Fibroblast of lung (primary cell): ENCODE results near the gene NAA10. TPM values are rescaled to one million over a fixed set of nuclear protein-coding genes. Genes with fewer than 3 reads are reported as not detected.

ENCODE experiments used
- DNase-seq, 2 donors: peaks; one replicate each; pipeline versions ENCODE4 v3.0.0 to v3.0.0-alpha.2; 2010; ENCODE audit warnings: low read depth in 2 of 2
- H2AFZ ChIP-seq: 2 replicates; pipeline ENCODE4 v1.5.1; 2012; ENCODE audit warnings: low read length, control low read depth, inconsistent platforms
- H3K27ac ChIP-seq: 2 replicates; pipeline ENCODE4 v1.5.1; 2011; ENCODE audit warnings: low read length, control low read depth; ENCODE audit not compliant: insufficient read depth
- H3K27me3 ChIP-seq: 2 replicates; pipeline ENCODE4 v1.5.1; 2011; ENCODE audit warnings: mild to moderate bottlenecking, low read length; ENCODE audit not compliant: control insufficient read depth, insufficient read depth
- H3K36me3 ChIP-seq: 2 replicates; pipeline ENCODE4 v1.5.1; 2011; ENCODE audit warnings: low read length; ENCODE audit not compliant: control insufficient read depth, insufficient read depth
- H3K4me1 ChIP-seq: 2 replicates; pipeline ENCODE4 v1.5.1; 2011; ENCODE audit warnings: low read length; ENCODE audit not compliant: control insufficient read depth, insufficient read depth; ENCODE audit errors: extremely low read depth
- H3K4me2 ChIP-seq: 2 replicates; pipeline ENCODE4 v1.5.1; 2011; ENCODE audit warnings: low read length, control low read depth; ENCODE audit not compliant: insufficient read depth; ENCODE audit errors: extremely low read depth
- H3K4me3 ChIP-seq, 4 experiments: fragments of 200-600 bp in 1 of 4; sonication (generic) in 1 of 4; replicated peaks in 1 of 4; 2 replicates each; pipeline ENCODE4 v1.5.1; 2011 to 2016; ENCODE audit warnings: low read length in 4 of 4, low read depth in 3 of 4, mild to moderate bottlenecking in 3 of 4, control low read depth in 2 of 4, inconsistent platforms in 1 of 4, mixed read lengths in 1 of 4; ENCODE audit not compliant: insufficient read depth in 1 of 4; ENCODE audit errors: control extremely low read depth in 1 of 4
- H3K79me2 ChIP-seq: 2 replicates; pipeline ENCODE4 v1.5.1; 2012; ENCODE audit warnings: mild to moderate bottlenecking, low read length, inconsistent platforms; ENCODE audit not compliant: control insufficient read depth, insufficient read depth
- H3K9ac ChIP-seq: 2 replicates; pipeline ENCODE4 v1.5.1; 2011; ENCODE audit warnings: mild to moderate bottlenecking, low read length, control low read depth; ENCODE audit not compliant: insufficient read depth
- H3K9me3 ChIP-seq: 2 replicates; pipeline ENCODE4 v1.5.1; 2012; ENCODE audit warnings: low read depth, low read length; ENCODE audit not compliant: control insufficient read depth, insufficient read depth
- H4K20me1 ChIP-seq: 2 replicates; pipeline ENCODE4 v1.5.1; 2011; ENCODE audit warnings: low read length; ENCODE audit not compliant: control insufficient read depth, insufficient read depth; ENCODE audit errors: extremely low read depth
- CTCF ChIP-seq, 2 donors: IDR thresholded peaks in 1 of 2; conservative IDR thresholded peaks in 1 of 2; 1 replicate in 1 of 2; 2 replicates in 1 of 2; pipeline ENCODE4 v1.5.1; 2011 to 2012; ENCODE audit warnings: low read length in 2 of 2, control low read depth in 1 of 2, inconsistent platforms in 1 of 2, low read depth in 1 of 2, mild to moderate bottlenecking in 1 of 2
- EZH2 ChIP-seq: IDR thresholded peaks from 2 replicates; pipeline ENCODE4 v1.5.1; 2012; ENCODE audit warnings: low read length, control low read depth, mild to moderate bottlenecking; ENCODE audit errors: missing control alignments
- polyA plus RNA-seq, 2 donors: library from polyadenylated mRNA; depleted of rRNA in 1 of 2; stranded (reverse) in 1 of 2; unstranded in 1 of 2; fragments of >200 nt; gene quantifications; 2 replicates each; pipeline ENCODE4 v1.2.1, GENCODE V29; 2011 to 2012; ENCODE audit warnings: missing spikeins in 1 of 2
- total RNA-seq: library from RNA; depleted of rRNA; stranded (reverse); fragments of >200 nt; gene quantifications from 2 replicates; pipeline ENCODE4 v1.2.1, GENCODE V29; 2014

Gene NAA10
- total and polyA plus RNA-seq, 2 donors (not counting 1 experiment from before 2014, with no cell fraction given) = 37.0 to 66.2 TPM

GRCh38 chrX:153913211-153913610 lies 21.6 kb downstream of the NAA10 start:
- H3K27me3 ChIP-seq = no peaks in the 10 kb centered on the region
- DNase-seq = no peak

GRCh38 chrX:153911798-153912197 lies 23.0 kb downstream of the NAA10 start:
- Histone ChIP-seq H3K9me3 (no peaks in the 10 kb centered on the region), H3K27me3 (no peaks in the 10 kb centered on the region), H3K9ac (no peak overlapping the region), H2AFZ (no peak overlapping the region), H3K4me1 (no peaks in the 10 kb centered on the region), H4K20me1 (no peaks in the 10 kb centered on the region), H3K4me3 (no peak overlapping the region), H3K36me3 (no peaks in the 10 kb centered on the region), H3K79me2 (no peaks in the 10 kb centered on the region), H3K4me2 (no peak overlapping the region), H3K27ac (no peak overlapping the region)
- DNase-seq = no peak
- no peak for TF ChIP-seq CTCF (conservative IDR thresholded peaks at IDR 0.05 in 1 of 2, IDR thresholded peaks at IDR 0.05 in 1 of 2; ENCODE audit: low read depth in 1 of 2, low read length in 2 of 2)
- no peak for TF ChIP-seq EZH2

More at GRCh38 chrX:153913211-153913610, 21.6 kb downstream of the NAA10 start:
- no peak for TF ChIP-seq CTCF (conservative IDR thresholded peaks at IDR 0.05 in 1 of 2, IDR thresholded peaks at IDR 0.05 in 1 of 2; ENCODE audit: low read depth in 1 of 2, low read length in 2 of 2)
- TF ChIP-seq EZH2 = no peak
- no peaks in the 10 kb centered on the region for H3K4me1 ChIP-seq
- H4K20me1 ChIP-seq = no peaks in the 10 kb centered on the region
- no peaks in the 10 kb centered on the region for H3K36me3 ChIP-seq
- no peaks in the 10 kb centered on the region for H3K79me2 ChIP-seq
- no peak overlapping the region for H3K4me3 ChIP-seq
- no peaks in the 10 kb centered on the region for H3K9me3 ChIP-seq
- no peak overlapping the region for H2AFZ ChIP-seq
- H3K9ac ChIP-seq = no peak overlapping the region
- no peak overlapping the region for H3K4me2 ChIP-seq
- no peak overlapping the region for H3K27ac ChIP-seq

GRCh38 chrX:153910446-153910845 lies 24.4 kb downstream of the NAA10 start:
- no peak overlapping the region for H3K4me2 ChIP-seq
- no peaks in the 10 kb centered on the region for H3K27me3 ChIP-seq
- H3K9me3 ChIP-seq = no peaks in the 10 kb centered on the region
- no peak overlapping the region for H3K9ac ChIP-seq
- TF ChIP-seq CTCF (conservative IDR thresholded peaks at IDR 0.05 in 1 of 2, IDR thresholded peaks at IDR 0.05 in 1 of 2; ENCODE audit: low read depth in 1 of 2, low read length in 2 of 2) = no peak
- no peak for TF ChIP-seq EZH2
- H2AFZ ChIP-seq = no peak overlapping the region
- no peak overlapping the region for H3K4me3 ChIP-seq
- no peaks in the 10 kb centered on the region for H3K4me1 ChIP-seq
- no peaks in the 10 kb centered on the region for H4K20me1 ChIP-seq
- no peak for DNase-seq
- H3K36me3 ChIP-seq = no peaks in the 10 kb centered on the region
- no peak overlapping the region for H3K27ac ChIP-seq
- no peaks in the 10 kb centered on the region for H3K79me2 ChIP-seq
